Astrocyte (in vitro differentiated cells and primary cell): ENCODE results near the gene RNASE13.
"Not testable (repeated sequence)": the region's sequence is repeated elsewhere in the genome, so short reads cannot be mapped to it uniquely, and the experiment has no call there.

Experiments used
- CTCF ChIP-seq: IDR thresholded peaks from 2 replicates; pipeline ENCODE4 v1.5.1; 2011; ENCODE audit warnings: low read depth, mild to moderate bottlenecking, inconsistent platforms, low read length, moderate library complexity; ENCODE audit not compliant: insufficient read depth
- EZH2 ChIP-seq: IDR thresholded peaks from 2 replicates; pipeline ENCODE4 v1.6.1; 2012; ENCODE audit warnings: mild to moderate bottlenecking, low read length, inconsistent platforms; ENCODE audit not compliant: insufficient read depth

GRCh38 chr14:20985650-20986049, 49.0 kb downstream of the RNASE13 start:
- TF ChIP-seq EZH2, CTCF: not testable (repeated sequence)
